HCT116 (cell line): ENCODE data around the gene ABCB1. TPM values are rescaled to one million over a fixed set of nuclear protein-coding genes. Genes with fewer than 3 reads are reported as not detected.

ENCODE experiments used
- ATAC-seq: fragments of 200-7000 bp; cut with Tn5 transposase; 2 replicates; pipeline ENCODE4 v1.9.1; 2020; ENCODE audit warnings: mild to moderate bottlenecking, moderate library complexity
- BruUV-seq: library from RNA; stranded (reverse); fragments of 400-500 nt; replicated peaks from 2 replicates; lab custom pipeline; 2021; lab: Mats Ljungman, UMichigan
- CTCF ChIA-PET: fragments of 300-600 bp; sonication (Branson Sonifier 250); formaldehyde crosslinking; loops from one replicate; lab custom pipeline; 2021; ENCODE audit warnings: antibody characterized with exemption; lab: Charles Lee
- POLR2A ChIA-PET: fragments of 300-600, 350-600 bp; sonication (Branson Sonifier 250); formaldehyde crosslinking; loops from one replicate; lab custom pipeline; 2021; ENCODE audit warnings: antibody characterized with exemption; lab: Charles Lee
- RAD21 ChIA-PET, 2 experiments: fragments of 300-600 bp; sonication (Branson Sonifier 250); formaldehyde crosslinking; loops; one replicate each; lab custom pipeline; 2023; ENCODE audit warnings: low total read pairs in 2 of 2; ENCODE audit not compliant: uncharacterized antibody in 2 of 2, unreplicated experiment in 2 of 2, low non-redundant PET in 1 of 2; lab: Charles Lee
- DNase-seq: peaks from one replicate; pipeline ENCODE4 v3.0.0-alpha.2; 2010; ENCODE audit warnings: low read depth, low spot score
- H2AFZ ChIP-seq: fragments of 200-600 bp; shearing (Covaris generic), sonication (generic); 2 replicates; pipeline ENCODE4 v1.6.1; 2017; ENCODE audit warnings: low read depth, mixed run types, mixed read lengths, antibody characterized with exemption, low read length; ENCODE audit not compliant: poor library complexity, severe bottlenecking
- H3K27ac ChIP-seq: 2 replicates; pipeline ENCODE4 v1.5.1; 2012; ENCODE audit warnings: low read depth, low read length
- H3K27me3 ChIP-seq: fragments of 200-600 bp; sonication (generic); 2 replicates; pipeline ENCODE4 v1.6.1; 2016; ENCODE audit warnings: mixed run types, low read length, mixed read lengths; ENCODE audit not compliant: insufficient read depth
- H3K36me3 ChIP-seq, 2 experiments: fragments of 200-500 bp in 1 of 2; fragments of 200-600 bp in 1 of 2; sonication (Bioruptor generic) in 1 of 2; sonication (generic) in 1 of 2; 2 replicates each; pipeline versions ENCODE4 v1.5.1 to v1.6.1; 2014 to 2016; ENCODE audit warnings: low read length in 2 of 2, inconsistent platforms in 1 of 2, mixed read lengths in 1 of 2, mixed run types in 1 of 2; ENCODE audit not compliant: insufficient read depth in 2 of 2, control insufficient read depth in 1 of 2
- H3K4me1 ChIP-seq, 2 experiments: fragments of 200-600 bp in 1 of 2; sonication (generic) in 1 of 2; 2 replicates each; pipeline versions ENCODE4 v1.5.1 to v1.6.1; 2012 to 2017; ENCODE audit warnings: low read length in 2 of 2, inconsistent platforms in 1 of 2, mild to moderate bottlenecking in 1 of 2, mixed read lengths in 1 of 2, mixed run types in 1 of 2, moderate library complexity in 1 of 2; ENCODE audit not compliant: insufficient read depth in 2 of 2, control insufficient read depth in 1 of 2
- H3K4me2 ChIP-seq: fragments of 200-600 bp; sonication (generic); 2 replicates; pipeline ENCODE4 v1.6.1; 2017; ENCODE audit warnings: mixed run types, low read length, mixed read lengths
- H3K4me3 ChIP-seq, 2 experiments: fragments of 200-600 bp in 1 of 2; sonication (generic) in 1 of 2; replicated peaks in 1 of 2; 2 replicates each; pipeline ENCODE4 v1.5.1; 2011 to 2016; ENCODE audit warnings: low read length in 2 of 2, control low read depth in 1 of 2, low read depth in 1 of 2, mild to moderate bottlenecking in 1 of 2, mixed read lengths in 1 of 2, mixed run types in 1 of 2
- H3K79me2 ChIP-seq: fragments of 200-600 bp; sonication (generic); 2 replicates; pipeline ENCODE4 v1.6.1; 2017; ENCODE audit warnings: mild to moderate bottlenecking, mixed run types, low read length, moderate library complexity, mixed read lengths; ENCODE audit not compliant: insufficient read depth
- H3K9ac ChIP-seq: fragments of 200-600 bp; sonication (generic); 2 replicates; pipeline ENCODE4 v1.6.1; 2016; ENCODE audit warnings: low read length, mixed read lengths
- H3K9me2 ChIP-seq: fragments of 200-600 bp; sonication (generic), shearing (Covaris generic); 2 replicates; pipeline ENCODE4 v1.6.1; 2017; ENCODE audit warnings: mixed run types, mild to moderate bottlenecking, moderate library complexity; ENCODE audit not compliant: insufficient read depth
- H3K9me3 ChIP-seq, 2 experiments: fragments of 200-500 bp in 1 of 2; fragments of 200-600 bp in 1 of 2; sonication (Bioruptor generic) in 1 of 2; sonication (generic) in 1 of 2; 2 replicates each; pipeline ENCODE4 v1.6.1; 2014 to 2017; ENCODE audit warnings: low read length in 2 of 2, mixed read lengths in 2 of 2, inconsistent platforms in 1 of 2, low read depth in 1 of 2, mild to moderate bottlenecking in 1 of 2, mixed run types in 1 of 2, moderate library complexity in 1 of 2; ENCODE audit not compliant: control insufficient read depth in 1 of 2, insufficient read depth in 1 of 2
- H4K20me1 ChIP-seq: fragments of 200-600 bp; sonication (generic), shearing (Covaris generic); 2 replicates; pipeline ENCODE4 v1.6.1; 2017; ENCODE audit warnings: mixed run types, mild to moderate bottlenecking, moderate library complexity; ENCODE audit not compliant: insufficient read depth
- ATF3 ChIP-seq: IDR thresholded peaks from 2 replicates; pipeline ENCODE4 v1.6.1; 2012
- CBX3 ChIP-seq: IDR thresholded peaks from 2 replicates; pipeline ENCODE4 v1.6.1; 2012; ENCODE audit warnings: low read depth
- CEBPB ChIP-seq: IDR thresholded peaks from 2 replicates; pipeline ENCODE4 v1.6.1; 2012; ENCODE audit warnings: low read depth
- ELF1 ChIP-seq: IDR thresholded peaks from 2 replicates; pipeline ENCODE4 v1.6.1; 2012; ENCODE audit warnings: low read depth, borderline replicate concordance
- JUND ChIP-seq: IDR thresholded peaks from 2 replicates; pipeline ENCODE4 v1.6.1; 2012
- POLR2AphosphoS5 ChIP-seq: IDR thresholded peaks from 2 replicates; pipeline ENCODE4 v1.6.1; 2011; ENCODE audit warnings: mild to moderate bottlenecking, low read depth, low read length, moderate library complexity
- SIN3A ChIP-seq: IDR thresholded peaks from 2 replicates; pipeline ENCODE4 v1.6.1; 2012; ENCODE audit warnings: low read depth
- TCF7L2 ChIP-seq: IDR thresholded peaks from 2 replicates; pipeline ENCODE4 v1.7.0; 2011; ENCODE audit warnings: borderline replicate concordance, inconsistent platforms; ENCODE audit not compliant: insufficient read depth, insufficient read length; ENCODE audit errors: extremely low read depth
- YY1 ChIP-seq: IDR thresholded peaks from 2 replicates; pipeline ENCODE4 v1.6.1; 2011; ENCODE audit warnings: low read length, low read depth, moderate library complexity, mild to moderate bottlenecking; ENCODE audit not compliant: insufficient replicate concordance; ENCODE audit errors: extremely low read depth
- ZFX ChIP-seq: fragments of 450-650 bp; IDR thresholded peaks from 2 replicates; pipeline ENCODE4 v1.6.1; 2017
- ZNF274 ChIP-seq: fragments of 200-500 bp; sonication (Bioruptor generic); IDR thresholded peaks from 2 replicates; pipeline ENCODE4 v1.6.1; 2014; ENCODE audit warnings: mild to moderate bottlenecking, low read depth, low read length, inconsistent platforms
- intact Hi-C: fragments of 100-400 bp; cut with micrococcal nuclease; formaldehyde crosslinking; loops from 2 replicates; pipeline ENCODE4 v1.10.0; 2022
- total RNA-seq: library from RNA; stranded (reverse); gene quantifications from one replicate; pipeline ENCODE4 v1.2.1, GENCODE V29; 2021; ENCODE audit not compliant: unreplicated experiment
- TF ChIP-seq, protein P1 (sequence below): IDR thresholded peaks from 2 replicates; pipeline ENCODE4 v1.6.1; 2012; ENCODE audit warnings: low read depth
- TF ChIP-seq, protein P2 (sequence below): IDR thresholded peaks from 2 replicates; pipeline ENCODE4 v1.6.1; 2012

The ABCB1 gene
- total RNA-seq, 1 experiment from 2014 or later, result 1.8 TPM

DNA sequence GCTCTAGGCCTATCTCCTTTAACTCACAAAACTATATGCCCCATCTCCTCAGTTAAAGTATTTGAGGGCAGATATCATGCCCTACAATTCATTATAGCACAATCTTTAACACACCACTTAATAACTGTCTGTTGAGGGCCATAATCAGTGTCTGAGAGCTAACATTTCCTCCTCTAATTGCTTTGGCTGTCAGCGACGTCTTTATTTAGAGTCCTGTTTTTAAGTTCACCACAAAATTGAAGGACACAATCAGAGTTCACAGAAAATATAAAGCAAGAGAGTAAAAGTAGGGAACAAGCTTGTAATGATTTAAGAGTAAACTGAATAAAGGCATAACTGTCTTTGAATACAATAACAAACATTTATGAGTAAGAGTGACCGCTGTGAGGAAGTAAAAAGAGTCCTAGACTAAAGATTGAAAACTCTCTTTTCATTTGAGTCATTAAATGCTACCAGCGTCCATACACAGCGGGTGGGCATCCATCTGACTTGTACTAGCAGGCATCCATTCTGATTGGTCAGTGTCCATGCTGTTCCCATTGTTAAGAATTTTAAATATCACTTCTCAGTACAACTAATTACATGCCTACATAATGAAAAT, 86.8 kb downstream of the ABCB1 start:
- no peak overlapping the region for H3K9ac ChIP-seq
- H4K20me1 ChIP-seq, result no peaks in the 10 kb centered on the region
- DNase-seq (no peak), ATAC-seq (no peak)
- H3K79me2 ChIP-seq, result no peaks in the 10 kb centered on the region
- no peaks in the 10 kb centered on the region for H3K27me3 ChIP-seq
- POLR2A ChIA-PET, result no interaction called here
- H3K36me3 ChIP-seq, result no peaks in the 10 kb centered on the region
- no peak overlapping the region for H2AFZ ChIP-seq
- TF ChIP-seq YY1 (no peak), TCF7L2 (no peak), POLR2AphosphoS5 (no peak)
- TF ChIP-seq, all 23 proteins: peak for 0
- ChIA-PET CTCF (no interaction called here), RAD21 (no interaction called here)
- no peak overlapping the region for H3K27ac ChIP-seq
- BruUV-seq, result no TSS peak
- H3K4me2 ChIP-seq, result no peak overlapping the region
- H3K9me2 ChIP-seq, result no peaks in the 10 kb centered on the region
- no peaks in the 10 kb centered on the region for H3K4me1 ChIP-seq
- no peak overlapping the region for H3K4me3 ChIP-seq
- intact Hi-C loops, result no loop called here
- H3K9me3 ChIP-seq, result no peaks in the 10 kb centered on the region

GRCh38 chr7:87512906-87513305, 87.8 kb downstream of the ABCB1 start:
- intact Hi-C loops, result no loop called here

More at GRCh38 chr7:87512906-87513305, 87.8 kb downstream of the ABCB1 start:
- H3K79me2 ChIP-seq, result no peaks in the 10 kb centered on the region
- no peaks in the 10 kb centered on the region for H3K4me1 ChIP-seq
- H3K27me3 ChIP-seq, result no peaks in the 10 kb centered on the region
- H2AFZ ChIP-seq, result no peak overlapping the region
- no peaks in the 10 kb centered on the region for H4K20me1 ChIP-seq
- H3K4me2 ChIP-seq, result no peak overlapping the region
- RAD21 ChIA-PET, result no interaction called here
- CTCF ChIA-PET, result interaction anchor here (1.2 kb wide), 1 partner anchor 373 kb away, joined by 4 read pairs; no protein-coding TSS in a partner anchor
- no peak for TF ChIP-seq ZFX
- TF ChIP-seq CEBPB, result no peak
- TF ChIP-seq ZNF274, result no peak
- TF ChIP-seq JUND, result no peak
- no peak for TF ChIP-seq CBX3
- TF ChIP-seq, protein P1, sequence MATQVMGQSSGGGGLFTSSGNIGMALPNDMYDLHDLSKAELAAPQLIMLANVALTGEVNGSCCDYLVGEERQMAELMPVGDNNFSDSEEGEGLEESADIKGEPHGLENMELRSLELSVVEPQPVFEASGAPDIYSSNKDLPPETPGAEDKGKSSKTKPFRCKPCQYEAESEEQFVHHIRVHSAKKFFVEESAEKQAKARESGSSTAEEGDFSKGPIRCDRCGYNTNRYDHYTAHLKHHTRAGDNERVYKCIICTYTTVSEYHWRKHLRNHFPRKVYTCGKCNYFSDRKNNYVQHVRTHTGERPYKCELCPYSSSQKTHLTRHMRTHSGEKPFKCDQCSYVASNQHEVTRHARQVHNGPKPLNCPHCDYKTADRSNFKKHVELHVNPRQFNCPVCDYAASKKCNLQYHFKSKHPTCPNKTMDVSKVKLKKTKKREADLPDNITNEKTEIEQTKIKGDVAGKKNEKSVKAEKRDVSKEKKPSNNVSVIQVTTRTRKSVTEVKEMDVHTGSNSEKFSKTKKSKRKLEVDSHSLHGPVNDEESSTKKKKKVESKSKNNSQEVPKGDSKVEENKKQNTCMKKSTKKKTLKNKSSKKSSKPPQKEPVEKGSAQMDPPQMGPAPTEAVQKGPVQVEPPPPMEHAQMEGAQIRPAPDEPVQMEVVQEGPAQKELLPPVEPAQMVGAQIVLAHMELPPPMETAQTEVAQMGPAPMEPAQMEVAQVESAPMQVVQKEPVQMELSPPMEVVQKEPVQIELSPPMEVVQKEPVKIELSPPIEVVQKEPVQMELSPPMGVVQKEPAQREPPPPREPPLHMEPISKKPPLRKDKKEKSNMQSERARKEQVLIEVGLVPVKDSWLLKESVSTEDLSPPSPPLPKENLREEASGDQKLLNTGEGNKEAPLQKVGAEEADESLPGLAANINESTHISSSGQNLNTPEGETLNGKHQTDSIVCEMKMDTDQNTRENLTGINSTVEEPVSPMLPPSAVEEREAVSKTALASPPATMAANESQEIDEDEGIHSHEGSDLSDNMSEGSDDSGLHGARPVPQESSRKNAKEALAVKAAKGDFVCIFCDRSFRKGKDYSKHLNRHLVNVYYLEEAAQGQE, result no peak
- no peak for TF ChIP-seq POLR2AphosphoS5
- TF ChIP-seq, protein P2, sequence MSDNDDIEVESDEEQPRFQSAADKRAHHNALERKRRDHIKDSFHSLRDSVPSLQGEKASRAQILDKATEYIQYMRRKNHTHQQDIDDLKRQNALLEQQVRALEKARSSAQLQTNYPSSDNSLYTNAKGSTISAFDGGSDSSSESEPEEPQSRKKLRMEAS, result no peak
- TF ChIP-seq SIN3A, result no peak
- TF ChIP-seq ELF1, result no peak
- no peak for TF ChIP-seq ATF3
- POLR2A ChIA-PET, result no interaction called here
- no peaks in the 10 kb centered on the region for H3K9me3 ChIP-seq
- H3K9ac ChIP-seq, result no peak overlapping the region
- ATAC-seq (no peak), DNase-seq (no peak)
- no peak overlapping the region for H3K27ac ChIP-seq
- no TSS peak for BruUV-seq
- no peak overlapping the region for H3K4me3 ChIP-seq
- H3K36me3 ChIP-seq, result no peaks in the 10 kb centered on the region
- no peaks in the 10 kb centered on the region for H3K9me2 ChIP-seq
